Prostate gland (tissue), 2 donors: ENCODE data around the gene RASL11A. TPM values are rescaled to one million over a fixed set of nuclear protein-coding genes. Genes with fewer than 3 reads are reported as not detected.
"Not testable (repeated sequence)": the region's sequence is repeated elsewhere in the genome, so short reads cannot be mapped to it uniquely, and the experiment has no call there.

Experiments used
- DNase-seq: peaks from one replicate; pipeline ENCODE4 v3.0.0-alpha.2; 2019; ENCODE audit warnings: low spot score
- H3K27ac ChIP-seq, 2 donors: fragments of 200-600 bp; sonication (generic); 2 replicates each; pipeline ENCODE4 v1.5.1; 2017 to 2019
- H3K27me3 ChIP-seq: fragments of 200-600 bp; sonication (generic); replicated peaks from 2 replicates; pipeline ENCODE4 v1.5.1; 2019; ENCODE audit not compliant: insufficient read depth
- H3K36me3 ChIP-seq, 2 donors: fragments of 200-600 bp; sonication (generic); 1 replicate in 1 of 2; 2 replicates in 1 of 2; pipeline versions ENCODE4 v1.5.1 to v1.8.1; 2017 to 2019
- H3K4me1 ChIP-seq: fragments of 200-600 bp; sonication (generic); replicated peaks from 2 replicates; pipeline ENCODE4 v1.5.1; 2019
- H3K4me3 ChIP-seq, 2 donors: fragments of 200-600 bp; sonication (generic); 2 replicates each; pipeline ENCODE4 v1.5.1; 2017 to 2019
- H3K9me3 ChIP-seq: fragments of 200-600 bp; sonication (generic); 2 replicates; pipeline ENCODE4 v1.5.1; 2017
- CTCF ChIP-seq, 4 experiments: fragments of 200-600 bp in 2 of 4; fragments of 450-650 bp in 2 of 4; sonication (generic) in 2 of 4; IDR thresholded peaks; 1 replicate in 3 of 4; 2 replicates in 1 of 4; pipeline ENCODE4 v1.5.1; 2016 to 2019; ENCODE audit warnings: antibody characterized with exemption in 4 of 4, mild to moderate bottlenecking in 2 of 4, moderate library complexity in 2 of 4
- POLR2A ChIP-seq: fragments of 450-650 bp; IDR thresholded peaks from one replicate; pipeline ENCODE4 v1.6.1; 2016; ENCODE audit warnings: antibody characterized with exemption, mild to moderate bottlenecking
- POLR2AphosphoS5 ChIP-seq: sonication (generic); formaldehyde crosslinking; IDR thresholded peaks from one replicate; pipeline ENCODE4 v1.6.1; 2017; ENCODE audit warnings: antibody characterized with exemption
- WGBS: methylation state at CpG from one replicate; pipeline ENCODE4 v1.1.5; 2018; 5-methylcytosine and 5-hydroxymethylcytosine counted together
- intact Hi-C: fragments of 100-400 bp; cut with DNase I; formaldehyde crosslinking; loops from one replicate; pipeline ENCODE4 v1.14.2; 2022
- small RNA-seq, 2 donors: library from RNA; depleted of rRNA; stranded (forward); fragments of <200 nt; gene quantifications; one replicate each; pipeline ENCODE3, GENCODE V24; 2016
- total RNA-seq, 2 donors: library from RNA; depleted of rRNA; stranded (reverse); fragments of >200 nt; gene quantifications; one replicate each; pipeline ENCODE4 v1.1.0, GENCODE V29; 2016

Gene RASL11A
- total RNA-seq, 2 donors from 2014 or later = 26.5 to 31.5 TPM

- TF ChIP-seq CTCF (IDR thresholded peaks at IDR 0.05) = no peak
- TF ChIP-seq POLR2AphosphoS5 = no peak
- TF ChIP-seq POLR2A = no peak
- DNase-seq = no peak
- Histone ChIP-seq H3K27ac (no peak overlapping the region), H3K4me1 (no peaks in the 10 kb centered on the region), H3K4me3 (no peak overlapping the region), H3K27me3 (no peaks in the 10 kb centered on the region), H3K9me3 (no peaks in the 10 kb centered on the region), H3K36me3 (no peaks in the 10 kb centered on the region)
- intact Hi-C loops = no loop called here
- WGBS = 80% methylated on average over 6 of the region's 6 CpGs
These were observed 41.0 kb downstream of the RASL11A start for GRCh38 chr13:27311518-27312210.

DNA sequence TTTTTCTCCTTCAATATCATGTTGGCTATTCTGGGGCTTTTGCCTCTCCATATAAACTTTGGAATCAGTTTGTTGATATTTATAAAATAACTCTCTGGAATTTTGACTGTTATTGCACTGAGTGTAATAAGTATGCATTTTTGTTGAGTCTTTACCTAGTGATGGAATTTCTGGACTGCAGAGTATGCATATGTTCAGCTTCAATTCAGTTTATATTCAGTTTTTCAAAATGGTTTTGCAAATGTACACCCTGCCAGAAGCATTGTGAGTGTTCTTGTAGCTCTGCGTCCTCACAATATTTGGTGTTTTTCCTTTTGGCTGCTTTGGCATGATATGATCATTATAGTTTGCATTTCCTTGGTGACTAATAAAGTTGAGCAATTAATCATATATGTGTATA, 43.1 kb downstream of the RASL11A start:
- H3K27me3 ChIP-seq = no peaks in the 10 kb centered on the region
- 78% methylated on average over 1 of the region's 1 CpG for WGBS
- no peak for TF ChIP-seq POLR2A
- no peak for TF ChIP-seq CTCF (IDR thresholded peaks at IDR 0.05)
- H3K36me3 ChIP-seq = no peaks in the 10 kb centered on the region
- DNase-seq = no peak
- no peaks in the 10 kb centered on the region for H3K4me1 ChIP-seq
- no peak overlapping the region for H3K27ac ChIP-seq
- H3K4me3 ChIP-seq = no peak overlapping the region
- H3K9me3 ChIP-seq = no peaks in the 10 kb centered on the region
- intact Hi-C loops = no loop called here

DNA sequence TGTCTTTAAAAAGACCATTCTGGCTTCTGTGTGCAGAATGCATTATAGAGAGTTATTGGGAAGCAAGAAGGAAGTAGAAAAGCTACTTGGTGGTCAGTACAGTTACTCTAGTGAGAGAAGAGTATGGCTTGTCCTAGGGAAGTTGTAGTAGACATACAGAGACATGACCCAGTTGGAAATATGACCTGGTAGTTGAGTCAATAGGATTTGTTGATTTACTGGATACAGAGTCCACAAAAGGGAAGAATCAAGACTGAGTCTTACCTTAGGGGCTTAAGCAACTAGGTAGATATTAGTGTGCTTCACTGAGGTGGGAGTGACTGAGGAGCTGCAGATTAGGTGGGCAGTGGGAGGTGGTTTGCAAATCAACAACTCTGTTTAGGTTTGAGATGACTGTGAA, 48.8 kb downstream of the RASL11A start:
- intact Hi-C loops = no loop called here
- TF ChIP-seq POLR2A = no peak
- no peak for TF ChIP-seq POLR2AphosphoS5
- no peak for TF ChIP-seq CTCF (IDR thresholded peaks at IDR 0.05)
- DNase-seq = no peak

DNA sequence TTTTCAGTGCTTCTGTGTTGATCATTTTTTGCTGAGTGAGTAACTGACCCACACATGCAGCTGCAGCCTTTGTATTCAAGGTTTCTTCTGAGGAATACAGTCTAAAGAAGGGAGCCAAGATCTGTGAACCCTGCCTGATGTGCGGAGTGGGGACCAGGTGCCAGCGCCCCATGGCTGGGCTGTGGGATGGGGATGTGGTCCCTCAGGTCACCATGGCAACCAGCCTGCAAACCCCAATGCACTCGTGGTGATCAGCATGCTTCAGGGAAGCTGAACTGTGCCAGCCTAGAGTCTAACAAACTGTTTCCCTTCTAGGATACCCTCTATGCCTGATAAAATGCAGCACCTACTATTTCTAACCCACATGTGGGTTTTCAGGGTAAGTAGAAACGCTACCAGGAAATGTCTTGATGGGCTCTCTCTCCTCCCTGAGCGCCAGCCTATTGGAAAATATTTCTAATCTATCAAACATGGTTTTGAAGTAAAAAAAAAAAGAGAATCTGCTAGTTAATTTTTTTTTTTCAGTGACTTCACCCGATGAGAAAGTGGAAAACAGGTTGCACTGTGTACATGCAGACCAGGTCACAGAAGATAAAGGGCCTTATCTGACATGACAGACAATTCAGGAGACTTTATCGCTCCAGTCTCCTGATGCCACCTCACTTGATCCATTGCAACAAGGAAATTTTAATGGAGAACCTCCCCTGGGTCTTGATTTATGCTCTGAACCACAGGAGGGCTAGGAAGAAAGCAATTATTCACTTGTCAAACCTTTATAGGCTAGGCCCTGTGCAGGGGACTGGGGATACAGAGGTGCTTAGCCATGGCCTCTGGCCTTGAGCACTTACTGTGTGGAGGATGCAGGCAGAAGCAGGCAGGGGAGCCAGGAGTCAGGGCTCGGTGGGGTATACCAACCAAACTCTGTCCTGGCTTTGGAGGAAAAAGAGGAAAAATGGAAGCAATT, 51.1 kb downstream of the RASL11A start:
- no peaks in the 10 kb centered on the region for H3K36me3 ChIP-seq
- no peak for DNase-seq
- WGBS = 70% methylated on average over 8 of the region's 8 CpGs
- H3K27me3 ChIP-seq = peaks cover 5% of the 10 kb centered on the region
- no peak overlapping the region for H3K4me3 ChIP-seq
- no peaks in the 10 kb centered on the region for H3K9me3 ChIP-seq
- H3K27ac ChIP-seq = no peak overlapping the region
- TF ChIP-seq POLR2AphosphoS5 (no peak), POLR2A (no peak), CTCF (IDR thresholded peaks at IDR 0.05) (no peak)
- H3K4me1 ChIP-seq = no peaks in the 10 kb centered on the region
- intact Hi-C loops = no loop called here

More for the DNA sequence above, 48.8 kb downstream of the RASL11A start:
- Histone ChIP-seq H3K4me3 (no peak overlapping the region), H3K4me1 (no peaks in the 10 kb centered on the region), H3K27me3 (peaks cover 5% of the 10 kb centered on the region), H3K9me3 (no peaks in the 10 kb centered on the region), H3K27ac (no peak overlapping the region), H3K36me3 (no peaks in the 10 kb centered on the region)

DNA sequence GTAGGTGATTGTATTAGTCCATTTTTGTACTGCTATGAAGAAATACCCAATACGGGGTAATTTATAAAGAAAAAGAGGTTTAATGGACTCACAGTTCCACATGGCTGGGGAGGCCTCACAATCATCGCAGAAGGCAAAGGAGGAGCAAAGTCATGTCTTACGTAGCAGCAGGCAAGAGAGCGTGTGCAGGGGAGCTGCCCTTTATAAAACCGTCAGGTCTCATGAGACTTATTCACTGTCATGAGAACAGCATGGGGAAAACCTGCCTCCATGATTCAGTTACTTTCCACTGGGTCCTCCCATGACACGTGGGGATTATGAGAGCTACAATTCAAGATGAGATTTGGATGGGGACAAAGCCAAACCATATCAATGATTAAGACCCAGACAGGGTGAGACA, 51.8 kb downstream of the RASL11A start:
- H3K36me3 ChIP-seq, H3K4me1 ChIP-seq, H3K4me3 ChIP-seq, H3K27ac ChIP-seq, H3K27me3 ChIP-seq, H3K9me3 ChIP-seq, DNase-seq, intact Hi-C loops: not testable (repeated sequence)
- 77% methylated on average over 6 of the region's 6 CpGs for WGBS

Small RNA genes within 50 kb of the gene (small RNA-seq; reads per million reads assigned to genes)
- gene SNORA27 (0 reads per million in 2 donors), gene SNORD102 (0 reads per million in 2 donors)

Other genes starting within 250 kb of the RASL11A start
- 10 to 100 TPM; 11.3 to 21.5 TPM for gene USP12, start 99.0 kb upstream of the RASL11A start, total RNA-seq
- gene RPL21, start 19.3 kb upstream of the RASL11A start, total RNA-seq = 1,000 to 10,000 TPM in 1 of 2 donors, 100 to 1,000 TPM in 1; 338 to 1,109 TPM
- 100 to 1,000 TPM in 1 of 2 donors, 10 to 100 TPM in 1; 95.0 to 142 TPM for gene GTF3A, start 153.8 kb downstream of the RASL11A start, total RNA-seq
- 10 to 100 TPM; 44.8 to 52.3 TPM for gene MTIF3, start 179.7 kb downstream of the RASL11A start, total RNA-seq